Measurements from ENCODE around the gene IPO9. TPM values are rescaled to one million over a fixed set of nuclear protein-coding genes. Genes with fewer than 3 reads are reported as not detected.

Gene IPO9
- polyA plus RNA-seq, 1 experiment, result 55.5 TPM

GRCh38 chr1:201893431-201893830 is 64.5 kb downstream of the IPO9 start:
- ChIA-PET CTCF (interaction anchor here (0.7 to 9.3 kb wide), 5 partner anchors 15 to 222 kb away, joined by 3 to 225 read pairs (median 3); partner anchors contain the start of gene LMOD1), POLR2A (interaction anchor here (1.5 kb wide), 1 partner anchor 53 kb away, joined by 7 read pairs; the partner anchor contains the start of gene LMOD1)
- Histone ChIP-seq H3K27ac (ENCODE audit: low read depth, low read length) (no peak overlapping the region), H3K9me3 (ENCODE audit: control insufficient read depth, insufficient read depth, low read length) (no peaks in the 10 kb centered on the region; the same call in 1 of the 2 replicates), H3K4me3 (ENCODE audit: low read depth, low read length) (no peak overlapping the region), H3K27me3 (ENCODE audit: control insufficient read depth, insufficient read depth, low read length) (no peaks in the 10 kb centered on the region)
- no peak for DNase-seq (ENCODE audit: low read depth, low spot score)
- no peak for TF ChIP-seq CTCF (IDR thresholded peaks at IDR 0.05; ENCODE audit: low read depth, low read length)

- TF ChIP-seq CTCF (IDR thresholded peaks at IDR 0.05; ENCODE audit: low read depth, low read length), result no peak
- Histone ChIP-seq H3K9me3 (ENCODE audit: control insufficient read depth, insufficient read depth, low read length) (no peaks in the 10 kb centered on the region), H3K4me3 (ENCODE audit: low read depth, low read length) (no peak overlapping the region), H3K27me3 (ENCODE audit: control insufficient read depth, insufficient read depth, low read length) (no peaks in the 10 kb centered on the region), H3K27ac (ENCODE audit: low read depth, low read length) (no peak overlapping the region)
- CTCF ChIA-PET, result interaction anchor here (0.5 to 9.3 kb wide), 15 partner anchors 9 to 105 kb away, joined by 3 to 225 read pairs (median 15); partner anchors contain the start of genes LMOD1 and TIMM17A
- POLR2A ChIA-PET, result interaction anchor here (0.6 to 2.5 kb wide), 4 partner anchors 22 to 61 kb away, joined by 3 to 10 read pairs (median 8); partner anchors contain the start of genes LMOD1 and TIMM17A
- DNase-seq (ENCODE audit: low read depth, low spot score), result no peak
Measured at GRCh38 chr1:201894343-201895119, 65.6 kb downstream of the IPO9 start.

GRCh38 chr1:201895120-201895665 is 66.2 kb downstream of the IPO9 start:
- Histone ChIP-seq H3K9me3 (ENCODE audit: control insufficient read depth, insufficient read depth, low read length) (no peaks in the 10 kb centered on the region), H3K27ac (ENCODE audit: low read depth, low read length) (no peak overlapping the region), H3K4me3 (ENCODE audit: low read depth, low read length) (no peak overlapping the region), H3K27me3 (ENCODE audit: control insufficient read depth, insufficient read depth, low read length) (no peaks in the 10 kb centered on the region)
- CTCF ChIA-PET, result interaction anchor here (0.5 to 9.3 kb wide), 30 partner anchors 9 to 369 kb away, joined by 3 to 225 read pairs (median 9); partner anchors contain the start of genes LMOD1, RNPEP and TIMM17A
- TF ChIP-seq CTCF (IDR thresholded peaks at IDR 0.05; ENCODE audit: low read depth, low read length), result no peak
- no peak for DNase-seq (ENCODE audit: low read depth, low spot score)
- POLR2A ChIA-PET, result interaction anchor here (0.6 to 2.5 kb wide), 9 partner anchors 12 to 224 kb away, joined by 3 to 25 read pairs (median 8); partner anchors contain the start of genes LMOD1, RNPEP and TIMM17A

GRCh38 chr1:201895913-201896807 is 67.2 kb downstream of the IPO9 start:
- no peak overlapping the region for H3K4me3 ChIP-seq (ENCODE audit: low read depth, low read length)
- peak; percentile 98 for TF ChIP-seq CTCF (IDR thresholded peaks at IDR 0.05; ENCODE audit: low read depth, low read length)
- H3K9me3 ChIP-seq (ENCODE audit: control insufficient read depth, insufficient read depth, low read length), result no peaks in the 10 kb centered on the region
- ChIA-PET CTCF (interaction anchor here (0.6 to 9.3 kb wide), 35 partner anchors 8 to 370 kb away, joined by 3 to 225 read pairs (median 8); partner anchors contain the start of genes ELF3, LMOD1, RNPEP and TIMM17A), POLR2A (interaction anchor here (0.8 to 2.5 kb wide), 13 partner anchors 8 to 223 kb away, joined by 3 to 25 read pairs (median 8); partner anchors contain the start of genes LMOD1, RNPEP and TIMM17A)
- H3K27ac ChIP-seq (ENCODE audit: low read depth, low read length), result peak overlapping the region; percentile 65
- H3K27me3 ChIP-seq (ENCODE audit: control insufficient read depth, insufficient read depth, low read length), result no peaks in the 10 kb centered on the region
- peak; percentile 82 for DNase-seq (ENCODE audit: low read depth, low spot score)

All from AG04450 (cell line).